ENCODE data around the gene EXOC6B.

The EXOC6B gene

GRCh38 chr2:72146347-72147302, 679.2 kb downstream of the EXOC6B start:
- FAIRE-seq (no peak), DNase-seq (ENCODE audit: insufficient read length, low spot score) (no peak)
- TF ChIP-seq SPI1 (IDR thresholded peaks at IDR 0.05; ENCODE audit: low read depth, low read length) (no peak), POU2F2 (IDR thresholded peaks at IDR 0.05; ENCODE audit: low read depth, low read length) (no peak), TAF1 (IDR thresholded peaks at IDR 0.05; ENCODE audit: low read depth, low read length) (no peak), PAX5 (IDR thresholded peaks at IDR 0.05; ENCODE audit: insufficient read depth, low read length, severe bottlenecking) (no peak), POLR2AphosphoS5 (IDR thresholded peaks at IDR 0.05; ENCODE audit: low read depth, low read length) (no peak), POLR2A (IDR thresholded peaks at IDR 0.05; ENCODE audit: low read depth, low read length) (no peak)

- no peak for FAIRE-seq
- no peak for DNase-seq (ENCODE audit: insufficient read length, low spot score)
- no peak for TF ChIP-seq POU2F2 (IDR thresholded peaks at IDR 0.05; ENCODE audit: low read depth, low read length)
- no peak for TF ChIP-seq POLR2A (IDR thresholded peaks at IDR 0.05; ENCODE audit: low read depth, low read length)
- TF ChIP-seq TAF1 (IDR thresholded peaks at IDR 0.05; ENCODE audit: low read depth, low read length), result no peak
- TF ChIP-seq PAX5 (IDR thresholded peaks at IDR 0.05; ENCODE audit: insufficient read depth, low read length, severe bottlenecking), result no peak
- TF ChIP-seq POLR2AphosphoS5 (IDR thresholded peaks at IDR 0.05; ENCODE audit: low read depth, low read length), result no peak
- TF ChIP-seq SPI1 (IDR thresholded peaks at IDR 0.05; ENCODE audit: low read depth, low read length), result no peak
These were observed 680.0 kb downstream of the EXOC6B start for GRCh38 chr2:72145658-72146329.

GRCh38 chr2:72145289-72145657, 680.6 kb downstream of the EXOC6B start:
- no peak for FAIRE-seq
- TF ChIP-seq POLR2AphosphoS5 (IDR thresholded peaks at IDR 0.05; ENCODE audit: low read depth, low read length) (no peak), POLR2A (IDR thresholded peaks at IDR 0.05; ENCODE audit: low read depth, low read length) (no peak), PAX5 (IDR thresholded peaks at IDR 0.05; ENCODE audit: insufficient read depth, low read length, severe bottlenecking) (no peak), SPI1 (IDR thresholded peaks at IDR 0.05; ENCODE audit: low read depth, low read length) (no peak)
- DNase-seq (ENCODE audit: insufficient read length, low spot score), result no peak

GRCh38 chr2:72144632-72145288, 681.1 kb downstream of the EXOC6B start:
- no peak for DNase-seq (ENCODE audit: insufficient read length, low spot score)
- TF ChIP-seq SPI1 (IDR thresholded peaks at IDR 0.05; ENCODE audit: low read depth, low read length), result no peak
- no peak for TF ChIP-seq POLR2A (IDR thresholded peaks at IDR 0.05; ENCODE audit: low read depth, low read length)
- TF ChIP-seq TAF1 (IDR thresholded peaks at IDR 0.05; ENCODE audit: low read depth, low read length), result no peak
- no peak for TF ChIP-seq POLR2AphosphoS5 (IDR thresholded peaks at IDR 0.05; ENCODE audit: low read depth, low read length)
- no peak for TF ChIP-seq PAX5 (IDR thresholded peaks at IDR 0.05; ENCODE audit: insufficient read depth, low read length, severe bottlenecking)
- TF ChIP-seq POU2F2 (IDR thresholded peaks at IDR 0.05; ENCODE audit: low read depth, low read length), result no peak
- FAIRE-seq, result no peak

GRCh38 chr2:72144274-72144631, 681.6 kb downstream of the EXOC6B start:
- no peak for FAIRE-seq
- TF ChIP-seq POU2F2 (IDR thresholded peaks at IDR 0.05; ENCODE audit: low read depth, low read length) (no peak), TAF1 (IDR thresholded peaks at IDR 0.05; ENCODE audit: low read depth, low read length) (no peak), POLR2A (IDR thresholded peaks at IDR 0.05; ENCODE audit: low read depth, low read length) (no peak), PAX5 (IDR thresholded peaks at IDR 0.05; ENCODE audit: insufficient read depth, low read length, severe bottlenecking) (no peak), SPI1 (IDR thresholded peaks at IDR 0.05; ENCODE audit: low read depth, low read length) (no peak), POLR2AphosphoS5 (IDR thresholded peaks at IDR 0.05; ENCODE audit: low read depth, low read length) (no peak)
- no peak for DNase-seq (ENCODE audit: insufficient read length, low spot score)

- no peak for DNase-seq (ENCODE audit: insufficient read length, low spot score)
- FAIRE-seq, result no peak
- TF ChIP-seq POLR2A (IDR thresholded peaks at IDR 0.05; ENCODE audit: low read depth, low read length), result no peak
- TF ChIP-seq POLR2AphosphoS5 (IDR thresholded peaks at IDR 0.05; ENCODE audit: low read depth, low read length), result no peak
- TF ChIP-seq SPI1 (IDR thresholded peaks at IDR 0.05; ENCODE audit: low read depth, low read length), result no peak
- no peak for TF ChIP-seq TAF1 (IDR thresholded peaks at IDR 0.05; ENCODE audit: low read depth, low read length)
- no peak for TF ChIP-seq PAX5 (IDR thresholded peaks at IDR 0.05; ENCODE audit: insufficient read depth, low read length, severe bottlenecking)
- no peak for TF ChIP-seq POU2F2 (IDR thresholded peaks at IDR 0.05; ENCODE audit: low read depth, low read length)
These were observed 682.2 kb downstream of the EXOC6B start for GRCh38 chr2:72143441-72144273.

- TF ChIP-seq SPI1 (IDR thresholded peaks at IDR 0.05; ENCODE audit: low read depth, low read length) (no peak), POU2F2 (IDR thresholded peaks at IDR 0.05; ENCODE audit: low read depth, low read length) (no peak)
- DNase-seq (ENCODE audit: insufficient read length, low spot score) (no peak), FAIRE-seq (no peak)
These were observed 683.0 kb downstream of the EXOC6B start for GRCh38 chr2:72142570-72143440.

- TF ChIP-seq SPI1 (IDR thresholded peaks at IDR 0.05; ENCODE audit: low read depth, low read length) (no peak), POU2F2 (IDR thresholded peaks at IDR 0.05; ENCODE audit: low read depth, low read length) (no peak), POLR2A (IDR thresholded peaks at IDR 0.05; ENCODE audit: low read depth, low read length) (no peak)
- FAIRE-seq, result no peak
- no peak for DNase-seq (ENCODE audit: insufficient read length, low spot score)
These were observed 683.9 kb downstream of the EXOC6B start for GRCh38 chr2:72141881-72142451.

All from GM12891 (cell line).